HFFc6 (cell line): ENCODE data around the gene ARHGAP26. TPM values are rescaled to one million over a fixed set of nuclear protein-coding genes. Genes with fewer than 3 reads are reported as not detected.

Experiments
- DNase-seq: peaks from one replicate; pipeline ENCODE4 v3.0.0-alpha.2; 2018
- H3K27ac Mint-ChIP-seq: 2 replicates; pipeline ENCODE4 v1.8.0; 2020; ENCODE audit warnings: mild to moderate bottlenecking, mixed read lengths
- H3K27me3 Mint-ChIP-seq: 2 replicates; pipeline ENCODE4 v1.8.0; 2021; ENCODE audit warnings: mild to moderate bottlenecking, moderate library complexity, mixed read lengths; ENCODE audit not compliant: insufficient read depth
- H3K36me3 Mint-ChIP-seq: 2 replicates; pipeline ENCODE4 v1.8.0; 2021; ENCODE audit warnings: low read depth, mixed read lengths
- H3K4me1 Mint-ChIP-seq: 2 replicates; pipeline ENCODE4 v1.8.0; 2020; ENCODE audit warnings: low read depth, mixed read lengths
- H3K4me3 Mint-ChIP-seq: 2 replicates; pipeline ENCODE4 v1.8.0; 2020; ENCODE audit warnings: mild to moderate bottlenecking, moderate library complexity, mixed read lengths
- H3K9me3 Mint-ChIP-seq: 2 replicates; pipeline ENCODE4 v1.8.0; 2020; ENCODE audit warnings: mild to moderate bottlenecking, mixed read lengths
- CTCF ChIP-seq: fragments of 200-600 bp; sonication (generic); IDR thresholded peaks from 2 replicates; pipeline ENCODE4 v1.5.0; 2021; ENCODE audit warnings: antibody characterized with exemption, mild to moderate bottlenecking
- total RNA-seq, 6 experiments: library from RNA; stranded (reverse); fragmentation: NEBNext Ultra II Directional; extraction: Animal tissue kit (Norgen Biotek cat#: 25700); gene quantifications; 2 replicates in 1 of 6; 3 replicates in 5 of 6; pipeline ENCODE4 v1.2.3, GENCODE V29; 2021

ARHGAP26 gene
- total RNA-seq, 6 experiments from 2014 or later = 2.3 to 3.6 (median 3.1) TPM

GRCh38 chr5:142792012-142792864, 22.1 kb downstream of the ARHGAP26 start:
- Mint-ChIP-seq H3K9me3 (no peaks in the 10 kb centered on the region), H3K4me3 (no peak overlapping the region), H3K4me1 (no peaks in the 10 kb centered on the region), H3K36me3 (no peaks in the 10 kb centered on the region), H3K27ac (no peak overlapping the region), H3K27me3 (peaks cover 2% of the 10 kb centered on the region)
- no peak for TF ChIP-seq CTCF
- no peak for DNase-seq

- H3K4me3 Mint-ChIP-seq = no peak overlapping the region
- no peak for TF ChIP-seq CTCF
- H3K27ac Mint-ChIP-seq = no peak overlapping the region
Measured at GRCh38 chr5:142792865-142793232, 22.7 kb downstream of the ARHGAP26 start.

GRCh38 chr5:142794537-142794936, 24.4 kb downstream of the ARHGAP26 start:
- no peak for TF ChIP-seq CTCF
- DNase-seq = no peak
- H3K27ac Mint-ChIP-seq = no peak overlapping the region
- no peak overlapping the region for H3K4me3 Mint-ChIP-seq
- peaks cover 4% of the 10 kb centered on the region for H3K27me3 Mint-ChIP-seq
- H3K4me1 Mint-ChIP-seq = peaks cover 2% of the 10 kb centered on the region; the same call in 1 of the 2 replicates
- H3K36me3 Mint-ChIP-seq = no peaks in the 10 kb centered on the region
- H3K9me3 Mint-ChIP-seq = no peaks in the 10 kb centered on the region

More at GRCh38 chr5:142792865-142793232, 22.7 kb downstream of the ARHGAP26 start:
- Mint-ChIP-seq H3K27me3 (peaks cover 2% of the 10 kb centered on the region), H3K36me3 (no peaks in the 10 kb centered on the region), H3K4me1 (no peaks in the 10 kb centered on the region), H3K9me3 (no peaks in the 10 kb centered on the region)
- DNase-seq = no peak

GRCh38 chr5:142795251-142795650, 25.1 kb downstream of the ARHGAP26 start:
- no peak overlapping the region for H3K4me3 Mint-ChIP-seq
- H3K9me3 Mint-ChIP-seq = no peaks in the 10 kb centered on the region
- no peak overlapping the region for H3K27ac Mint-ChIP-seq
- TF ChIP-seq CTCF = no peak
- H3K4me1 Mint-ChIP-seq = peaks cover 9% of the 10 kb centered on the region; the same call in 1 of the 2 replicates
- no peak for DNase-seq
- H3K27me3 Mint-ChIP-seq = peaks cover 8% of the 10 kb centered on the region
- H3K36me3 Mint-ChIP-seq = no peaks in the 10 kb centered on the region

GRCh38 chr5:142796492-142797109, 26.4 kb downstream of the ARHGAP26 start:
- Mint-ChIP-seq H3K4me3 (no peak overlapping the region), H3K27ac (no peak overlapping the region), H3K27me3 (peaks cover 8% of the 10 kb centered on the region), H3K4me1 (peaks cover 10% of the 10 kb centered on the region; the same call in 1 of the 2 replicates), H3K9me3 (no peaks in the 10 kb centered on the region), H3K36me3 (no peaks in the 10 kb centered on the region)
- no peak for TF ChIP-seq CTCF
- DNase-seq = no peak
